Measurements from ENCODE around the gene TTYH1.

The TTYH1 gene

DNA sequence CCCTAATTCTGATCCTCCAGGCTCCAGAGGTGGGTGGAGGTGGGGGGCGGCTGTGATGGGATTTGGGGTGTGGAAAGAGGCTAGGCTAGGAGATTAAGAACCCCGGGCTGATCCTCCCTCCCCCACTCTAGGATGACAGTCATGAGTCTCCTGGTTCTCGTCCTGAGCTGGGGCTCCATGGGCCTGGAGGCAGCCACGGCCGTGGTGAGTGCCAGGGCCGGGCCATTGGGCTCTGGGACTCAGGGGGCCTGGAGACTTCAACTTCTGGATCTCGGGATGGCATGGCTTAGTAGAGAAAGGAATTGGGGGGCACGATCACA is 13.9 kb downstream of the TTYH1 start:
- no peaks in the 10 kb centered on the region; the same call in 1 of the 2 replicates for H3K4me1 ChIP-seq
- no peak for DNase-seq
- H3K27me3 ChIP-seq = peaks cover 71% of the 10 kb centered on the region
- H3K4me3 ChIP-seq (ENCODE audit: low read depth, low read length) = no peak overlapping the region
- no peaks in the 10 kb centered on the region; the same call in 1 of the 2 replicates for H3K9me3 ChIP-seq
- TF ChIP-seq, protein P1, sequence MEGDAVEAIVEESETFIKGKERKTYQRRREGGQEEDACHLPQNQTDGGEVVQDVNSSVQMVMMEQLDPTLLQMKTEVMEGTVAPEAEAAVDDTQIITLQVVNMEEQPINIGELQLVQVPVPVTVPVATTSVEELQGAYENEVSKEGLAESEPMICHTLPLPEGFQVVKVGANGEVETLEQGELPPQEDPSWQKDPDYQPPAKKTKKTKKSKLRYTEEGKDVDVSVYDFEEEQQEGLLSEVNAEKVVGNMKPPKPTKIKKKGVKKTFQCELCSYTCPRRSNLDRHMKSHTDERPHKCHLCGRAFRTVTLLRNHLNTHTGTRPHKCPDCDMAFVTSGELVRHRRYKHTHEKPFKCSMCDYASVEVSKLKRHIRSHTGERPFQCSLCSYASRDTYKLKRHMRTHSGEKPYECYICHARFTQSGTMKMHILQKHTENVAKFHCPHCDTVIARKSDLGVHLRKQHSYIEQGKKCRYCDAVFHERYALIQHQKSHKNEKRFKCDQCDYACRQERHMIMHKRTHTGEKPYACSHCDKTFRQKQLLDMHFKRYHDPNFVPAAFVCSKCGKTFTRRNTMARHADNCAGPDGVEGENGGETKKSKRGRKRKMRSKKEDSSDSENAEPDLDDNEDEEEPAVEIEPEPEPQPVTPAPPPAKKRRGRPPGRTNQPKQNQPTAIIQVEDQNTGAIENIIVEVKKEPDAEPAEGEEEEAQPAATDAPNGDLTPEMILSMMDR (IDR thresholded peaks at IDR 0.05; ENCODE audit: low read depth, low read length) = no peak
- no peaks in the 10 kb centered on the region for H3K36me3 ChIP-seq

DNA sequence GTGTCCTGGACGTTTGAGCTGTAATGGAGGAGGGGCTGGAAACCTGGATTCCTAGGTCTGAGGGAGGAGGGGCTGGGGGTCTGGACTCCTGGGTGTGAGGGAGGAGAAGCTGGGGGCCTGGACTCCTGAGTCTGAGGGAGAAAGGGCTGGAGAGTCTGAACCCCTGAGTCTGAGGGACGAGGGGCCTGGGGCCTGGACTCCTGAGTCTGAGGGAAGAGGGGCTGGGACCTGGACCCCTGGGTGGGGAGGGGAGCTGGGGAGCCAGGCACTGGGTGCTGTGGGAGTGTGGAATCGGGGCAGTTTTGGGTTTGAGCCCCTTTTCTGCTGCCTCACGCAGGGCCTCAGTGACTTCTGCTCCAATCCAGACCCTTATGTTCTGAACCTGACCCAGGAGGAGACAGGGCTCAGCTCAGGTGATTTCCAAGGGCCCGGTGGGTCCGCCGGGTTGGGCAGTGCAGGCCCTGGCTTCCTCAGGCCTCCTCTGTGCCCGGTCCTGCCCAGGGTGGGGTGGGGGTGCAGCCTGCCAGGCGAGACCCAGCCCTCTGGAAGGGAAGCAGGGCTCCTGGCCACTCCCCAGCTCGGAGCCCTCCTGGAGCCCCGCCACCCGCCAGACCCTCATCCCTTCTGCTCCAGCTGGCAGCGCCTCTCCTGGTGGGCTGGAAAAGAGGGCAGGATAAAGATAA is 14.4 kb downstream of the TTYH1 start:
- Histone ChIP-seq H3K27me3 (peaks cover 68% of the 10 kb centered on the region), H3K4me3 (ENCODE audit: low read depth, low read length) (no peak overlapping the region), H3K4me1 (no peaks in the 10 kb centered on the region; the same call in 1 of the 2 replicates), H3K36me3 (no peaks in the 10 kb centered on the region), H3K9me3 (no peaks in the 10 kb centered on the region; the same call in 1 of the 2 replicates)
- DNase-seq = no peak
- TF ChIP-seq, protein P1 (IDR thresholded peaks at IDR 0.05; ENCODE audit: low read depth, low read length) = no peak

DNA sequence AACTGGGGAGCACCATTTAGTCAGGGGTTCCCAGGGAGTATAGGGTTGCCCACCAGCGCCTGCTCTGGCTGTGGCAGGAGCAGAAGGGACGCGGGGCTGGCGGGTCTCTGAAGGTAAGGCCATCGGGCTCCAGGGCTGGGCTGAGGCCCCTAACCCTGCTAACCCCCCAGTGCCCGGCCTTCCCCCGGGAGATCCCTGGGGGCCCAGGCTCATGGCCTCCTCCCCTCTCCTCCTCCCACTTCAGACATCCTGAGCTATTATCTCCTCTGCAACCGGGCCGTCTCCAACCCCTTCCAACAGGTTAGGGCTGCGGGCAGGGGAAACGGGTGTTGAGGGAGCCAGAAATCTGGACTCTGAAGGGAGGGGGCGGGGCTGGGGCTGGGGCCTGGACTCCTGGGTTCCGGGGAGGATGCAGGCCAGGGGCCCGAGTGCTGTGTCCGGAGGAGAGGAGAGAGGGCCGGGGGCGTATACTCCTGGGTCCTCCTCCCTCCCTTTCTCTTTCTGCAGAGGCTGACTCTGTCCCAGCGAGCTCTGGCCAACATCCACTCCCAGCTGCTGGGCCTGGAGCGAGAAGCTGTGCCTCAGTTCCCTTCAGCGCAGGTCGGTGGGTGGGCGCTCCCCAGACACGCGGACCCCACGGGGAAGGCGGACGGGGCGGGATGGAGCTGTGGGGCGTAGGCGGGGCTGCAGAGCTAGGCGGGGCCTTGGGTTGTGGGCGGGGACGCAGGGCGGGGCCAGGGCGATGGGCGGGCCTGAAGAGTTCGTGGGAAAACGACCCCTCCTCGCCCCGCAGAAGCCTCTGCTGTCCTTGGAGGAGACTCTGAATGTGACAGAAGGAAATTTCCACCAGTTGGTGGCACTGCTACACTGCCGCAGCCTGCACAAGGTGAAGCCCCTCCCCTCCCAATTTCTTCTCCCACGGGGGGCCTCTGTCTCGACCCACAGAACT is 15.3 kb downstream of the TTYH1 start:
- H3K4me1 ChIP-seq = no peaks in the 10 kb centered on the region; the same call in 1 of the 2 replicates
- peak; percentile 74 for DNase-seq

DNA sequence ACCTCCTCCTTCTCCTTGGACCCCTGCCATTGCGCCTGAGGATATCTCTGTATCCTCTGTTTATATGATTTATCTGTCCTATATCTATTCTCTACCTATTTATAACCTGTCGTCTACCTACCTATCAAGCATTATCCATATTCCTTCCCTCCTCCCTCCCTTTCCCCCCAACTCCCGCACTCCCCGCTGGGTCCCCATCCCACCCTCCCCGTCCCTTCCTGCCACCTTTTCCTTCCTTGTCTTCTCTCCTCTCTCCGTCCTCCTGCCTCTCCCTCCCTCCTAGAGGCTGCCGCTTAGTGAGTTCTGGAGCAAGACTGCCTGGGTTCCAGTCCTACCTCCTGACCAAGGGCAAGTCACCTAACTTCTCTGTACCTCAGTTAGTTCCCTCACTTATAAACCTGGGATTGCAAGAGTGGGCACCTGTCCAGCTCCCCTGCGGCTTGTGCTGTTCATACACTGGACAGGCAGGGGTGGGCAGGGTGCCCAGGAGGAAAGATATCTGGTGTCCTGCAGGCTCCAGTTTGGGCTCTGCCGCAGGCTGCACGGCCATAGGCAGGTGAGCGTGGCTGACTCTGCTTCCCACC is 16.1 kb downstream of the TTYH1 start:
- TF ChIP-seq, protein P1 (IDR thresholded peaks at IDR 0.05; ENCODE audit: low read depth, low read length) = no peak; the same call in 1 of the 2 replicates
- DNase-seq = no peak
- Histone ChIP-seq H3K36me3 (no peaks in the 10 kb centered on the region), H3K27me3 (peaks cover 52% of the 10 kb centered on the region), H3K4me3 (ENCODE audit: low read depth, low read length) (no peak overlapping the region), H3K9me3 (no peaks in the 10 kb centered on the region; the same call in 1 of the 2 replicates), H3K4me1 (no peaks in the 10 kb centered on the region; the same call in 1 of the 2 replicates)

More for the DNA sequence above, 15.3 kb downstream of the TTYH1 start:
- TF ChIP-seq, protein P1 (IDR thresholded peaks at IDR 0.05; ENCODE audit: low read depth, low read length) = peak; percentile 37; the same call in 1 of the 2 replicates
- no peaks in the 10 kb centered on the region; the same call in 1 of the 2 replicates for H3K9me3 ChIP-seq
- peaks cover 60% of the 10 kb centered on the region for H3K27me3 ChIP-seq
- H3K36me3 ChIP-seq = no peaks in the 10 kb centered on the region
- H3K4me3 ChIP-seq (ENCODE audit: low read depth, low read length) = no peak overlapping the region

DNA sequence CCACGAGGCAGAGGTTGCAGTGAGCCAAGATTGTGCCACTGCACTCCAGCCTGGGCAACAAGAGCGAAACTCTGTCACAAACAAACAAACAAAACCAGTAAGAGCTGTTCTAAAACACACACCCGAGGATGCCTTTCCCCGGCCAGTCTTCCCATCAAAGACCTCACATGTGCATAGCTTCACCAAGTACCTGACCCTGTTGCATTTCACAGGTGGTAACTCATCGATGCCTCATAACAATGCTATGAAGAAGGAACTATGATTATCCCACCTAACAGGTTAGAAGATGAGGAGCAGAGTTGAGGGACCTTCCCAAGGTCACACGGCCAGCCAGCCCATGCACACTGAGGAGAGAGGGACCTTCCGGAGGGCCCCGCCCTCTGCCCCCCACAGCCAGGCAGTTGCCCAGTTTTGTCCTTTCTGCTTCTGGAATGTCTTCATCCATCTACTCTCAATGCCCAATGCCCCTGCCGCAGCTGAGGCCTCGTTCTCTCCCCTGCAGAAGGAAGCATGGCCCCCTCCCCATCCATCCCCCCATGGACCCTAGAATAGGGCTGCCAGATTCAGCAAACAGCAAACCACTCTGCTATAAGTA is 17.0 kb downstream of the TTYH1 start:
- no peak overlapping the region for H3K4me3 ChIP-seq (ENCODE audit: low read depth, low read length)
- TF ChIP-seq, protein P1 (IDR thresholded peaks at IDR 0.05; ENCODE audit: low read depth, low read length) = no peak
- no peaks in the 10 kb centered on the region; the same call in 1 of the 2 replicates for H3K4me1 ChIP-seq
- H3K36me3 ChIP-seq = no peaks in the 10 kb centered on the region
- no peak for DNase-seq
- H3K9me3 ChIP-seq = no peaks in the 10 kb centered on the region; the same call in 1 of the 2 replicates
- peaks cover 46% of the 10 kb centered on the region for H3K27me3 ChIP-seq

Data from BE2C (cell line).